Spinal cord (tissue), 10 donors: Measurements from ENCODE around the gene TMEM117. TPM values are rescaled to one million over a fixed set of nuclear protein-coding genes. Genes with fewer than 3 reads are reported as not detected.
"Not testable (repeated sequence)": the region's sequence is repeated elsewhere in the genome, so short reads cannot be mapped to it uniquely, and the experiment has no call there.

Experiments used
- DNase-seq, 6 donors: peaks; one replicate each; pipeline versions ENCODE4 v3.0.0 to v3.0.0-alpha.2; 2013 to 2015; ENCODE audit warnings: low spot score in 6 of 6, low read depth in 4 of 6
- H3K27ac ChIP-seq: one replicate; pipeline ENCODE4 v1.5.1; 2013; ENCODE audit warnings: low read depth, low read length, control low read depth
- H3K27me3 ChIP-seq: one replicate; pipeline ENCODE4 v1.6.1; 2013; ENCODE audit warnings: low read length; ENCODE audit not compliant: control insufficient read depth, insufficient read depth
- H3K36me3 ChIP-seq: one replicate; pipeline ENCODE4 v1.6.1; 2013; ENCODE audit warnings: low read length; ENCODE audit not compliant: control insufficient read depth, insufficient read depth
- H3K4me1 ChIP-seq: one replicate; pipeline ENCODE4 v1.6.1; 2013; ENCODE audit warnings: low read length; ENCODE audit not compliant: control insufficient read depth, insufficient read depth
- H3K4me3 ChIP-seq: one replicate; pipeline ENCODE4 v1.5.1; 2013; ENCODE audit warnings: low read depth, low read length, control low read depth
- H3K9me3 ChIP-seq: one replicate; pipeline ENCODE4 v1.6.1; 2013; ENCODE audit warnings: low read length; ENCODE audit not compliant: control insufficient read depth, insufficient read depth
- WGBS: methylation state at CpG from one replicate; pipeline ENCODE4 v1.1.5; 2013; ENCODE audit warnings: missing lambda C conversion rate; ENCODE audit not compliant: insufficient coverage; 5-methylcytosine and 5-hydroxymethylcytosine counted together
- polyA plus RNA-seq, 2 donors: library from polyadenylated mRNA; unstranded; fragments of 120-200 nt; gene quantifications; one replicate each; pipeline ENCODE4 v1.2.1, GENCODE V29; 2013; ENCODE audit not compliant: insufficient read length in 2 of 2
- total RNA-seq, 2 donors: library from RNA; depleted of rRNA in 1 of 2; stranded (reverse); fragments of 120-200 nt in 1 of 2; fragments of >200 nt in 1 of 2; gene quantifications; one replicate each; pipeline versions ENCODE4 v1.2.3 to v1.2.4, GENCODE V29; 2013 to 2014
- donor health status: healthy.

TMEM117 gene
- total and polyA plus RNA-seq, 4 donors, result 14.7 to 52.8 (median 23.1) TPM

- DNase-seq, result peak in 1 of 6 donors; percentile 41
- Histone ChIP-seq H3K36me3 (no peaks in the 10 kb centered on the region), H3K27me3 (no peaks in the 10 kb centered on the region), H3K4me1 (no peaks in the 10 kb centered on the region), H3K27ac (no peak overlapping the region), H3K9me3 (peaks cover 1% of the 10 kb centered on the region), H3K4me3 (no peak overlapping the region)
- WGBS, result no CpG with 5 or more reads among the region's 3 CpGs
Measured at GRCh38 chr12:44025499-44025898, 189.6 kb downstream of the TMEM117 start.

GRCh38 chr12:44026046-44026445 lies 190.2 kb downstream of the TMEM117 start:
- H3K4me1 ChIP-seq, result no peaks in the 10 kb centered on the region
- H3K36me3 ChIP-seq, result no peaks in the 10 kb centered on the region
- no peak overlapping the region for H3K4me3 ChIP-seq
- DNase-seq, result peak in 1 of 6 donors; percentile 63
- no peak overlapping the region for H3K27ac ChIP-seq
- H3K27me3 ChIP-seq, result no peaks in the 10 kb centered on the region
- WGBS, result no CpG with 5 or more reads among the region's 2 CpGs
- peaks cover 1% of the 10 kb centered on the region for H3K9me3 ChIP-seq

GRCh38 chr12:44026926-44027325 lies 191.0 kb downstream of the TMEM117 start:
- not testable (repeated sequence) for H3K9me3 ChIP-seq, H3K4me3 ChIP-seq, DNase-seq, H3K27ac ChIP-seq, H3K36me3 ChIP-seq, H3K27me3 ChIP-seq, H3K4me1 ChIP-seq
- no CpG with 5 or more reads among the region's 2 CpGs for WGBS

- Histone ChIP-seq H3K4me3 (no peak overlapping the region), H3K4me1 (no peaks in the 10 kb centered on the region)
- 100% methylated on average over 2 of the region's 4 CpGs for WGBS
Measured at GRCh38 chr12:44029194-44029593, 193.3 kb downstream of the TMEM117 start.

GRCh38 chr12:44031472-44032185 lies 195.7 kb downstream of the TMEM117 start:
- H3K36me3 ChIP-seq, result no peaks in the 10 kb centered on the region
- no CpG with 5 or more reads among the region's 1 CpG for WGBS
- no peaks in the 10 kb centered on the region for H3K27me3 ChIP-seq
- H3K4me1 ChIP-seq, result no peaks in the 10 kb centered on the region
- H3K27ac ChIP-seq, result no peak overlapping the region
- H3K4me3 ChIP-seq, result no peak overlapping the region
- peaks cover 6% of the 10 kb centered on the region for H3K9me3 ChIP-seq
- DNase-seq, result no peak

More at GRCh38 chr12:44029194-44029593, 193.3 kb downstream of the TMEM117 start:
- no peak overlapping the region for H3K27ac ChIP-seq
- H3K36me3 ChIP-seq, result no peaks in the 10 kb centered on the region
- no peak for DNase-seq
- peaks cover 6% of the 10 kb centered on the region for H3K9me3 ChIP-seq
- H3K27me3 ChIP-seq, result no peaks in the 10 kb centered on the region

- WGBS, result 100% methylated on average over 2 of the region's 5 CpGs
Measured at GRCh38 chr12:44034906-44035305, 199.0 kb downstream of the TMEM117 start.

GRCh38 chr12:44036875-44037443 lies 201.1 kb downstream of the TMEM117 start:
- WGBS, result 86% methylated on average over 5 of the region's 7 CpGs
- Histone ChIP-seq H3K9me3 (no peaks in the 10 kb centered on the region), H3K4me3 (no peak overlapping the region), H3K36me3 (no peaks in the 10 kb centered on the region), H3K27ac (no peak overlapping the region), H3K4me1 (no peaks in the 10 kb centered on the region), H3K27me3 (no peaks in the 10 kb centered on the region)
- DNase-seq, result no peak

More at GRCh38 chr12:44034906-44035305, 199.0 kb downstream of the TMEM117 start:
- no peaks in the 10 kb centered on the region for H3K27me3 ChIP-seq
- H3K27ac ChIP-seq, result no peak overlapping the region
- H3K4me1 ChIP-seq, result no peaks in the 10 kb centered on the region
- H3K9me3 ChIP-seq, result peaks cover 6% of the 10 kb centered on the region
- H3K4me3 ChIP-seq, result no peak overlapping the region
- no peaks in the 10 kb centered on the region for H3K36me3 ChIP-seq
- DNase-seq, result peak in 1 of 6 donors; percentile 65

- no peak for DNase-seq
- Histone ChIP-seq H3K36me3 (no peaks in the 10 kb centered on the region), H3K27ac (no peak overlapping the region), H3K4me3 (no peak overlapping the region), H3K4me1 (no peaks in the 10 kb centered on the region), H3K9me3 (no peaks in the 10 kb centered on the region), H3K27me3 (no peaks in the 10 kb centered on the region)
- whole genome bisulfite sequencing, result 88% methylated on average over 2 of the region's 5 CpGs
Measured at GRCh38 chr12:44038411-44038810, 202.5 kb downstream of the TMEM117 start.

GRCh38 chr12:44044491-44044890 lies 208.6 kb downstream of the TMEM117 start:
- H3K9me3 ChIP-seq, H3K27me3 ChIP-seq, H3K4me1 ChIP-seq, H3K36me3 ChIP-seq, DNase-seq, H3K4me3 ChIP-seq, H3K27ac ChIP-seq: not testable (repeated sequence)
- WGBS, result 63% methylated on average over 1 of the region's 2 CpGs
